ENCODE data around the gene MISP3. TPM values are rescaled to one million over a fixed set of nuclear protein-coding genes. Genes with fewer than 3 reads are reported as not detected.

MISP3 gene
- total and polyA plus RNA-seq, 7 experiments from 2014 or later = 0.18 to 1.9 (median 0.81) TPM

GRCh38 chr19:14091813-14092462, 19.4 kb downstream of the MISP3 start:
- Histone ChIP-seq H3K27ac (ENCODE audit: low read depth, low read length) (peak overlapping the region; percentile 89), H3K4me3 (ENCODE audit: low read length) (peak overlapping the region; percentile 99), H3K36me3 (ENCODE audit: control insufficient read depth in 2 of 3, insufficient read depth in 3 of 3, low read length in 3 of 3) (peaks cover 0 to 22% (median 0%) of the 10 kb centered on the region in 3 experiments), H3K4me1 (ENCODE audit: control insufficient read depth in 2 of 2, insufficient read depth in 2 of 2, low read length in 2 of 2) (peaks cover 8 to 10% of the 10 kb centered on the region in 2 donors), H3K27me3 (ENCODE audit: control insufficient read depth in 2 of 2, insufficient read depth in 2 of 2, low read length in 2 of 2) (no peaks in the 10 kb centered on the region), H3K9me3 (ENCODE audit: control insufficient read depth in 2 of 3, low read length in 3 of 3) (peaks cover 0 to 8% (median 0%) of the 10 kb centered on the region in 3 experiments)
- intact Hi-C loops (cut with micrococcal nuclease) = loop anchor here (1.0 to 2.0 kb wide), 7 partner anchors 11 to 481 kb away; partner anchors contain the start of genes PRKACA (in 2 of the 2), ASF1B (in 1 of the 2), MISP3 (in 1 of the 2) and NDUFB7 (in 1 of the 2)
- ChIA-PET POLR2A (interaction anchor here (0.8 to 2.0 kb wide), 13 partner anchors 10 to 211 kb away, joined by 3 to 11 read pairs (median 4); partner anchors contain the start of genes ASF1B, IL27RA and PRKACA), CTCF (interaction anchor here (0.5 to 1.4 kb wide), 5 partner anchors 24 to 231 kb away, joined by 3 to 7 read pairs (median 3); partner anchors contain the start of gene ASF1B)
- H3K9me3 Mint-ChIP-seq = peaks cover 0 to 13% (median 3%) of the 10 kb centered on the region in 11 donors
- H3K27me3 Mint-ChIP-seq = no peaks in the 10 kb centered on the region
- H3K4me3 Mint-ChIP-seq = peak overlapping the region; percentile 81 to 100 (median 98)
- DNase-seq (peak in 1 of 9 donors; percentile 62), ATAC-seq (peak; percentile 4)
- peaks cover 7 to 31% (median 10%) of the 10 kb centered on the region in 5 donors for H3K36me3 Mint-ChIP-seq
- peaks cover 13 to 21% (median 18%) of the 10 kb centered on the region in 7 donors for H3K4me1 Mint-ChIP-seq
- peak overlapping the region; percentile 89 to 100 (median 98) for H3K27ac Mint-ChIP-seq

- H3K27ac ChIP-seq (ENCODE audit: low read depth, low read length) = no peak overlapping the region
- Mint-ChIP-seq H3K27ac (peak overlapping the region in 6 of 9 donors; percentile 53 to 87 (median 66)), H3K9me3 (peaks cover 0 to 13% (median 3%) of the 10 kb centered on the region in 11 donors), H3K36me3 (peaks cover 7 to 29% (median 13%) of the 10 kb centered on the region in 5 donors), H3K4me1 (peaks cover 13 to 21% (median 18%) of the 10 kb centered on the region in 7 donors), H3K27me3 (no peaks in the 10 kb centered on the region), H3K4me3 (peak overlapping the region in 9 of 10 donors; percentile 36 to 72 (median 49))
- H3K4me3 ChIP-seq (ENCODE audit: low read length) = no peak overlapping the region
- peaks cover 0 to 30% (median 0%) of the 10 kb centered on the region in 3 experiments for H3K36me3 ChIP-seq (ENCODE audit: control insufficient read depth in 2 of 3, insufficient read depth in 3 of 3, low read length in 3 of 3)
- intact Hi-C loops (cut with micrococcal nuclease) = no loop called here
- H3K4me1 ChIP-seq (ENCODE audit: control insufficient read depth in 2 of 2, insufficient read depth in 2 of 2, low read length in 2 of 2) = peaks cover 8 to 10% of the 10 kb centered on the region in 2 donors
- no peak for DNase-seq
- ChIA-PET POLR2A (interaction anchor here (0.7 to 2.0 kb wide), 2 partner anchors 18 to 43 kb away, joined by 4 to 7 read pairs; partner anchors contain the start of gene ASF1B), CTCF (interaction anchor here (0.5 to 1.1 kb wide), 3 partner anchors 19 to 101 kb away, joined by 3 to 6 read pairs (median 3); partner anchors contain the start of gene ASF1B)
- H3K27me3 ChIP-seq (ENCODE audit: control insufficient read depth in 2 of 2, insufficient read depth in 2 of 2, low read length in 2 of 2) = no peaks in the 10 kb centered on the region
- peaks cover 0 to 8% (median 0%) of the 10 kb centered on the region in 3 experiments for H3K9me3 ChIP-seq (ENCODE audit: control insufficient read depth in 2 of 3, low read length in 3 of 3)
- no peak for ATAC-seq
Measured at GRCh38 chr19:14093117-14093823, 20.7 kb downstream of the MISP3 start.

GRCh38 chr19:14094854-14095253, 22.3 kb downstream of the MISP3 start:
- CTCF ChIA-PET = no interaction called here

GRCh38 chr19:14096272-14096992, 23.8 kb downstream of the MISP3 start:
- no peak for ATAC-seq
- CTCF ChIA-PET = interaction anchor here (0.6 to 0.7 kb wide), 2 partner anchors 12 to 25 kb away, joined by 3 to 4 read pairs; no protein-coding TSS in a partner anchor
- peak overlapping the region in 3 of 9 donors; percentile 42 to 65 (median 60) for H3K27ac Mint-ChIP-seq
- Histone ChIP-seq H3K36me3 (ENCODE audit: control insufficient read depth in 2 of 3, insufficient read depth in 3 of 3, low read length in 3 of 3) (peaks cover 0 to 33% (median 7%) of the 10 kb centered on the region in 3 experiments), H3K4me3 (ENCODE audit: low read length) (no peak overlapping the region), H3K27ac (ENCODE audit: low read depth, low read length) (no peak overlapping the region), H3K4me1 (ENCODE audit: control insufficient read depth in 2 of 2, insufficient read depth in 2 of 2, low read length in 2 of 2) (peaks cover 8% of the 10 kb centered on the region in 2 donors), H3K27me3 (ENCODE audit: control insufficient read depth in 2 of 2, insufficient read depth in 2 of 2, low read length in 2 of 2) (no peaks in the 10 kb centered on the region), H3K9me3 (ENCODE audit: control insufficient read depth in 2 of 3, low read length in 3 of 3) (peaks cover 0 to 8% (median 0%) of the 10 kb centered on the region in 3 experiments)
- no peak overlapping the region for H3K4me3 Mint-ChIP-seq
- no peak for DNase-seq
- H3K4me1 Mint-ChIP-seq = peaks cover 7 to 15% (median 12%) of the 10 kb centered on the region in 7 donors
- H3K36me3 Mint-ChIP-seq = peaks cover 4 to 25% (median 11%) of the 10 kb centered on the region in 5 donors
- intact Hi-C loops (cut with micrococcal nuclease) = no loop called here
- no peaks in the 10 kb centered on the region for H3K27me3 Mint-ChIP-seq
- POLR2A ChIA-PET = interaction anchor here (0.6 to 1.0 kb wide), 5 partner anchors 14 to 340 kb away, joined by 3 to 4 read pairs (median 3); no protein-coding TSS in a partner anchor
- peaks cover 0 to 11% (median 3%) of the 10 kb centered on the region in 11 donors for H3K9me3 Mint-ChIP-seq

More at GRCh38 chr19:14094854-14095253, 22.3 kb downstream of the MISP3 start:
- DNase-seq (no peak), ATAC-seq (no peak)
- Mint-ChIP-seq H3K27me3 (no peaks in the 10 kb centered on the region), H3K27ac (peak overlapping the region in 7 of 9 donors; percentile 10 to 81 (median 46)), H3K9me3 (peaks cover 0 to 13% (median 3%) of the 10 kb centered on the region in 11 donors), H3K4me1 (peaks cover 7 to 16% (median 12%) of the 10 kb centered on the region in 7 donors), H3K4me3 (peak overlapping the region in 2 of 10 donors; percentile 1 to 10), H3K36me3 (peaks cover 4 to 25% (median 10%) of the 10 kb centered on the region in 5 donors)
- peaks cover 8% of the 10 kb centered on the region in 2 donors for H3K4me1 ChIP-seq (ENCODE audit: control insufficient read depth in 2 of 2, insufficient read depth in 2 of 2, low read length in 2 of 2)
- no peaks in the 10 kb centered on the region for H3K27me3 ChIP-seq (ENCODE audit: control insufficient read depth in 2 of 2, insufficient read depth in 2 of 2, low read length in 2 of 2)
- no peak overlapping the region for H3K27ac ChIP-seq (ENCODE audit: low read depth, low read length)
- H3K36me3 ChIP-seq (ENCODE audit: control insufficient read depth in 2 of 3, insufficient read depth in 3 of 3, low read length in 3 of 3) = peaks cover 0 to 23% (median 0%) of the 10 kb centered on the region in 3 experiments
- H3K4me3 ChIP-seq (ENCODE audit: low read length) = no peak overlapping the region
- POLR2A ChIA-PET = interaction anchor here (0.7 to 1.2 kb wide), 6 partner anchors 11 to 422 kb away, joined by 3 to 5 read pairs (median 4); partner anchors contain the start of gene ASF1B
- H3K9me3 ChIP-seq (ENCODE audit: control insufficient read depth in 2 of 3, low read length in 3 of 3) = peaks cover 0 to 8% (median 0%) of the 10 kb centered on the region in 3 experiments
- intact Hi-C loops (cut with micrococcal nuclease) = no loop called here

GRCh38 chr19:14097532-14098151, 25.1 kb downstream of the MISP3 start:
- no peak overlapping the region for H3K27ac Mint-ChIP-seq
- Histone ChIP-seq H3K27me3 (ENCODE audit: control insufficient read depth in 2 of 2, insufficient read depth in 2 of 2, low read length in 2 of 2) (no peaks in the 10 kb centered on the region), H3K27ac (ENCODE audit: low read depth, low read length) (no peak overlapping the region), H3K9me3 (ENCODE audit: control insufficient read depth in 2 of 3, low read length in 3 of 3) (peaks cover 0 to 8% (median 0%) of the 10 kb centered on the region in 3 experiments), H3K4me1 (ENCODE audit: control insufficient read depth in 2 of 2, insufficient read depth in 2 of 2, low read length in 2 of 2) (no peaks in the 10 kb centered on the region), H3K4me3 (ENCODE audit: low read length) (no peak overlapping the region), H3K36me3 (ENCODE audit: control insufficient read depth in 2 of 3, insufficient read depth in 3 of 3, low read length in 3 of 3) (peaks cover 0 to 38% (median 12%) of the 10 kb centered on the region in 3 experiments)
- H3K4me1 Mint-ChIP-seq = peaks cover 0 to 7% (median 4%) of the 10 kb centered on the region in 7 donors
- intact Hi-C loops (cut with micrococcal nuclease) = no loop called here
- no peaks in the 10 kb centered on the region for H3K27me3 Mint-ChIP-seq
- ATAC-seq (no peak), DNase-seq (no peak)
- CTCF ChIA-PET = no interaction called here
- H3K36me3 Mint-ChIP-seq = peaks cover 4 to 22% (median 10%) of the 10 kb centered on the region in 5 donors
- H3K4me3 Mint-ChIP-seq = no peak overlapping the region
- peaks cover 0 to 10% (median 0%) of the 10 kb centered on the region in 11 donors for H3K9me3 Mint-ChIP-seq
- POLR2A ChIA-PET = no interaction called here

All from naive thymus-derived CD4-positive, alpha-beta T cell (primary cell).